ENCODE data around the gene CDNF. TPM values are rescaled to one million over a fixed set of nuclear protein-coding genes. Genes with fewer than 3 reads are reported as not detected.

The CDNF gene
- polyA plus RNA-seq, 1 donor (not counting 4 experiments of a cell fraction or from before 2014, with no cell fraction given), result 1.4 TPM

GRCh38 chr10:14770927-14771326, 66.9 kb downstream of the CDNF start:
- Histone ChIP-seq H2AFZ (ENCODE audit: control insufficient read depth, low read length) (no peak overlapping the region), H3K9me1 (ENCODE audit: control insufficient read depth, extremely low read depth, insufficient read depth, low read length) (no peaks in the 10 kb centered on the region), H3K4me1 (ENCODE audit: control insufficient read depth, extremely low read depth, insufficient read depth, low read length) (no peaks in the 10 kb centered on the region), H3K9ac (ENCODE audit: control insufficient read depth, extremely low read depth, insufficient read depth, low read length) (no peak overlapping the region), H3K4me3 (ENCODE audit: control insufficient read depth in 2 of 3, extremely low read depth in 1 of 3, insufficient read depth in 2 of 3, low read depth in 1 of 3, low read length in 3 of 3) (no peak overlapping the region), H4K20me1 (ENCODE audit: control insufficient read depth, extremely low read depth, insufficient read depth, low read length) (no peaks in the 10 kb centered on the region), H3K4me2 (ENCODE audit: control insufficient read depth, extremely low read depth, insufficient read depth, low read depth, low read length) (no peak overlapping the region), H3K27ac (ENCODE audit: control insufficient read depth, insufficient read depth, low read length) (no peak overlapping the region), H3K79me2 (ENCODE audit: control insufficient read depth, insufficient read depth, low read length) (no peaks in the 10 kb centered on the region), H3K9me3 (ENCODE audit: control insufficient read depth, low read depth, low read length) (no peaks in the 10 kb centered on the region), H3K36me3 (ENCODE audit: control insufficient read depth in 2 of 2, extremely low read depth in 1 of 2, insufficient read depth in 2 of 2, low read length in 2 of 2) (no peaks in the 10 kb centered on the region), H3K27me3 (ENCODE audit: control insufficient read depth, extremely low read depth, insufficient read depth, low read length) (peaks cover 3% of the 10 kb centered on the region)
- dilution Hi-C loops (cut with MboI; ENCODE audit: extremely low pct_ligation_motif_present, low sequenced_read_pairs), result no loop called here
- FAIRE-seq (no peak), DNase-seq (ENCODE audit: low read depth, low spot score) (no peak)
- TF ChIP-seq CTCF (optimal IDR thresholded peaks at IDR 0.05 in 1 of 3, IDR thresholded peaks at IDR 0.05 in 1 of 3, conservative IDR thresholded peaks at IDR 0.05 in 1 of 3; ENCODE audit: extremely low read depth in 1 of 3, insufficient read depth in 2 of 3, low read length in 3 of 3) (no peak), EZH2 (IDR thresholded peaks at IDR 0.05; ENCODE audit: low read length) (no peak)

Other genes with a start within 250 kb of the CDNF start
- gene FAM107B, start 63.1 kb downstream of the CDNF start, polyA plus RNA-seq, result 2.4 to 8.7 TPM (median 8.2 TPM) in 3 replicates
- gene HSPA14, start 269 bp upstream of the CDNF start, polyA plus RNA-seq, result 17.7 to 29.5 TPM (median 18.6 TPM) in 3 replicates
- gene MSANTD7, start 269 bp upstream of the CDNF start, polyA plus RNA-seq, result 6.6 to 8.6 TPM (median 7.1 TPM) in 3 replicates
- 5.3 to 11.8 TPM (median 6.9 TPM) in 3 replicates for gene SUV39H2, start 40.8 kb upstream of the CDNF start, polyA plus RNA-seq
- gene DCLRE1C, start 116.1 kb upstream of the CDNF start, polyA plus RNA-seq, result 4.1 to 9.1 TPM (median 4.6 TPM) in 3 replicates
- 0.32 to 0.33 TPM in 2 of 3 replicates, not detected in the other for gene MEIG1, start 121.4 kb upstream of the CDNF start, polyA plus RNA-seq
- gene OLAH, start 205.9 kb upstream of the CDNF start, polyA plus RNA-seq, result 0.31 to 0.54 TPM (median 0.40 TPM) in 3 replicates